Chondrocyte (in vitro differentiated cells): ENCODE results near the gene HLA-DRA. TPM values are rescaled to one million over a fixed set of nuclear protein-coding genes. Genes with fewer than 3 reads are reported as not detected.

Experiments
- DNase-seq: peaks from one replicate; pipeline ENCODE4 v3.0.0; 2021; ENCODE audit warnings: mixed read lengths, low spot score
- H3K27ac Mint-ChIP-seq: one replicate; pipeline ENCODE4 v1.8.0; 2021; ENCODE audit warnings: mild to moderate bottlenecking, moderate library complexity, mixed read lengths; ENCODE audit not compliant: unreplicated experiment
- H3K27me3 Mint-ChIP-seq: 2 replicates; pipeline ENCODE4 v1.8.0; 2021; ENCODE audit warnings: low read depth, mixed read lengths
- H3K36me3 Mint-ChIP-seq: 2 replicates; pipeline ENCODE4 v1.8.0; 2021; ENCODE audit warnings: low read depth, mixed read lengths
- H3K4me1 Mint-ChIP-seq: 2 replicates; pipeline ENCODE4 v1.8.0; 2021; ENCODE audit warnings: low read depth, mild to moderate bottlenecking, mixed read lengths
- H3K4me3 Mint-ChIP-seq: one replicate; pipeline ENCODE4 v1.8.0; 2021; ENCODE audit warnings: mild to moderate bottlenecking, moderate library complexity, mixed read lengths; ENCODE audit not compliant: unreplicated experiment
- H3K9me3 Mint-ChIP-seq: 2 replicates; pipeline ENCODE4 v1.8.0; 2021; ENCODE audit warnings: low read depth, mixed read lengths
- total RNA-seq: library from RNA; stranded (reverse); gene quantifications from 3 replicates; pipeline ENCODE4 v1.2.1, GENCODE V29; 2021
- TF ChIP-seq, protein P1 (sequence below): fragments of 200-600 bp; sonication (generic); IDR thresholded peaks from 2 replicates; pipeline ENCODE4 v1.5.0; 2021; ENCODE audit warnings: antibody characterized with exemption, mild to moderate bottlenecking, moderate library complexity

Gene HLA-DRA
- total RNA-seq, 1 donor from 2014 or later = not detected

DNA sequence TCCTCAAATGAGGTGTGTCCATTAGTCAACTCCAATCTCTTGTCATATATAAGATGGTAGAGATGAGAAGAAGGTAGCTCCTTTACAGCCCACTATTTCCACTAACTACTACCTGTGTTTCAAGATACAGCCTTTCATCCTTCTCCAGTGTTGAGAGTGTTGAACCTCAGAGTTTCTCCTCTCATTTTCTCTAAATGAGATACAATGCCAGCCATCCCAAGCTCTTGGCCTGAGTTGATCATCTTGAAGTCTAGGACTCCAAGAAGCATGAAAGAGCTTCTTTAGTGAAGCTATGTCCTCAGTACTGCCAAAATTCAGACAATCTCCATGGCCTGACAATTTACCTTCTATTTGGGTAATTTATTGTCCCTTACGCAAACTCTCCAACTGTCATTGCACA, 548 bp upstream of the HLA-DRA start:
- no peaks in the 10 kb centered on the region for H3K9me3 Mint-ChIP-seq
- TF ChIP-seq, protein P1, sequence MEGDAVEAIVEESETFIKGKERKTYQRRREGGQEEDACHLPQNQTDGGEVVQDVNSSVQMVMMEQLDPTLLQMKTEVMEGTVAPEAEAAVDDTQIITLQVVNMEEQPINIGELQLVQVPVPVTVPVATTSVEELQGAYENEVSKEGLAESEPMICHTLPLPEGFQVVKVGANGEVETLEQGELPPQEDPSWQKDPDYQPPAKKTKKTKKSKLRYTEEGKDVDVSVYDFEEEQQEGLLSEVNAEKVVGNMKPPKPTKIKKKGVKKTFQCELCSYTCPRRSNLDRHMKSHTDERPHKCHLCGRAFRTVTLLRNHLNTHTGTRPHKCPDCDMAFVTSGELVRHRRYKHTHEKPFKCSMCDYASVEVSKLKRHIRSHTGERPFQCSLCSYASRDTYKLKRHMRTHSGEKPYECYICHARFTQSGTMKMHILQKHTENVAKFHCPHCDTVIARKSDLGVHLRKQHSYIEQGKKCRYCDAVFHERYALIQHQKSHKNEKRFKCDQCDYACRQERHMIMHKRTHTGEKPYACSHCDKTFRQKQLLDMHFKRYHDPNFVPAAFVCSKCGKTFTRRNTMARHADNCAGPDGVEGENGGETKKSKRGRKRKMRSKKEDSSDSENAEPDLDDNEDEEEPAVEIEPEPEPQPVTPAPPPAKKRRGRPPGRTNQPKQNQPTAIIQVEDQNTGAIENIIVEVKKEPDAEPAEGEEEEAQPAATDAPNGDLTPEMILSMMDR = no peak
- no peaks in the 10 kb centered on the region for H3K4me1 Mint-ChIP-seq
- peaks cover 12% of the 10 kb centered on the region for H3K27me3 Mint-ChIP-seq
- H3K36me3 Mint-ChIP-seq = no peaks in the 10 kb centered on the region
- DNase-seq = no peak
- H3K4me3 Mint-ChIP-seq = no peak overlapping the region
- H3K27ac Mint-ChIP-seq = no peak overlapping the region

DNA sequence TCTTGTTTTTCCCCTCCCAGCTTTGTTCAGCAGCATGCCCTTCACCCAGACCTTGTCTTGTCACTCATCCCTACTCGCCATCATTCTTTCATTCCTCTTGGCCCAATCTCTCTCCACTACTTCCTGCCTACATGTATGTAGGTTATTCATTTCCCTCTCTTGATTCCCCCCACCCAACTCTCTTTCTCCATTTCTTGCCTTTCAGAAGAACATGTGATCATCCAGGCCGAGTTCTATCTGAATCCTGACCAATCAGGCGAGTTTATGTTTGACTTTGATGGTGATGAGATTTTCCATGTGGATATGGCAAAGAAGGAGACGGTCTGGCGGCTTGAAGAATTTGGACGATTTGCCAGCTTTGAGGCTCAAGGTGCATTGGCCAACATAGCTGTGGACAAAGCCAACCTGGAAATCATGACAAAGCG, 2.6 kb downstream of the HLA-DRA start:
- Mint-ChIP-seq H3K9me3 (no peaks in the 10 kb centered on the region), H3K27me3 (peaks cover 9% of the 10 kb centered on the region), H3K27ac (no peak overlapping the region), H3K4me3 (no peak overlapping the region), H3K4me1 (no peaks in the 10 kb centered on the region), H3K36me3 (no peaks in the 10 kb centered on the region)
- no peak for DNase-seq
- TF ChIP-seq, protein P1 = no peak

DNA sequence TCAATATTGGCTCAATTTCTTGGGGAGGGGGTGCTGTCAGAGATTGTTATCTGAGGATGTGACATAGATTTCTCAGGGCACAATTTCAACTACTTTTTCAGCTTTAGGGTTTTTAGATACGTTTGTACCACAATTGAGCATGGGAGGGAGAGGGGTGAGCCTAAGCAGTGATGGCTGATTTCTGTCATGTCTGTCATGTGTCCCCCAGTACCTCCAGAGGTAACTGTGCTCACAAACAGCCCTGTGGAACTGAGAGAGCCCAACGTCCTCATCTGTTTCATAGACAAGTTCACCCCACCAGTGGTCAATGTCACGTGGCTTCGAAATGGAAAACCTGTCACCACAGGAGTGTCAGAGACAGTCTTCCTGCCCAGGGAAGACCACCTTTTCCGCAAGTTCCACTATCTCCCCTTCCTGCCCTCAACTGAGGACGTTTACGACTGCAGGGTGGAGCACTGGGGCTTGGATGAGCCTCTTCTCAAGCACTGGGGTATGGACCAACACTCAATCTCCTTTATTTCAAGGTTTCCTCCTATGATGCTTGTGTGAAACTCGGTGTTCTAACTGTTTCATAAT, 3.4 kb downstream of the HLA-DRA start:
- no peak for DNase-seq
- TF ChIP-seq, protein P1 = no peak
- H3K27me3 Mint-ChIP-seq = peaks cover 9% of the 10 kb centered on the region

DNA sequence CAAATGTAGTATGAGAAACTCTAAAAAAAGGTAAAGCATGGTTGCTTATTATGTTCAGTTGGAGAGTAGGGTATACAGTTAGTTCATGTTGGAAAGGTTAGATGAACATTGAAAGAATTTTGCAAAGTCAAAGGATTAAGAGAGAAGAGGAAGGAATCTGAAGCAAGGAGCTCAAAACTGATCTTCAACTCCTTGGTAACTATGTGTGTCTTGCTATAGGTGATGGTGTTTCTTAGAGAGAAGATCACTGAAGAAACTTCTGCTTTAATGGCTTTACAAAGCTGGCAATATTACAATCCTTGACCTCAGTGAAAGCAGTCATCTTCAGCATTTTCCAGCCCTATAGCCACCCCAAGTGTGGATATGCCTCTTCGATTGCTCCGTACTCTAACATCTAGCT, 4.7 kb downstream of the HLA-DRA start:
- Mint-ChIP-seq H3K27me3 (peaks cover 9% of the 10 kb centered on the region), H3K27ac (no peak overlapping the region), H3K4me3 (no peak overlapping the region), H3K36me3 (no peaks in the 10 kb centered on the region), H3K9me3 (no peaks in the 10 kb centered on the region), H3K4me1 (no peaks in the 10 kb centered on the region)
- DNase-seq = no peak
- TF ChIP-seq, protein P1 = no peak

More for the DNA sequence above, 3.4 kb downstream of the HLA-DRA start:
- H3K36me3 Mint-ChIP-seq = no peaks in the 10 kb centered on the region
- no peak overlapping the region for H3K4me3 Mint-ChIP-seq
- no peaks in the 10 kb centered on the region for H3K9me3 Mint-ChIP-seq
- H3K4me1 Mint-ChIP-seq = no peaks in the 10 kb centered on the region
- H3K27ac Mint-ChIP-seq = no peak overlapping the region

DNA sequence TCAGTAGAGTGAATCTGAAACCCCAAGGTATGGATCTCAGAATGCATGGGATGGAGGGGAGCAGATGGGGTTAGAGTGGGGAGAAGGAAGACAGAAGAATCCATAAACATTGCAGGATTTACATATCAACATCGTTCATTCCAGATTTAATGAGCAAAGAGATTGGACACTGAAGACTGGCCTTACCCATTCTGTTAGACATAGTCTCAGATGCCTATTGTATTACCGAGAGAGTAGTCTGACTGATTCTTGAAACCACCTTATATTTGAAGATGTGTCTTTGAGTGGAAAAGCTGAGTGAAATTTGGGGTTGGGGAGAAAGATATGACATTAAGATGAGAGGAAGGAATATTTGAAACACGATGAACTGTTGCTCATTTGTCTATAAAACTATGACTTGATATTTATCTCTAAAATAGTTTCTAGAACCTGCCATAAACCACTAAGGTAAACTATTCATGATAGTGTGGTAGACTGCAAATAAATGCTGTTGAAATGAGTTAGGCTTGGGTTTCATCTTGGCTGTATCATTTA, 5.7 kb downstream of the HLA-DRA start:
- TF ChIP-seq, protein P1 = no peak
- Mint-ChIP-seq H3K27ac (no peak overlapping the region), H3K4me1 (no peaks in the 10 kb centered on the region), H3K36me3 (no peaks in the 10 kb centered on the region), H3K9me3 (no peaks in the 10 kb centered on the region), H3K4me3 (no peak overlapping the region), H3K27me3 (peaks cover 6% of the 10 kb centered on the region)
- DNase-seq = no peak
